HG03066 (cell line): Measurements from ENCODE around the gene IVD.

Source experiments
- ATAC-seq: cut with Tn5 transposase; IDR thresholded peaks from one replicate; pipeline ENCODE4 v1.9.1; 2021; ENCODE audit warnings: low read depth; ENCODE audit not compliant: unreplicated experiment

Gene IVD

GRCh38 chr15:40436892-40437751, 31.5 kb downstream of the IVD start:
- no peak for ATAC-seq

GRCh38 chr15:40437752-40438687, 32.4 kb downstream of the IVD start:
- ATAC-seq = no peak

- ATAC-seq = no peak
These were observed 33.1 kb downstream of the IVD start for GRCh38 chr15:40438712-40439111.

GRCh38 chr15:40439461-40439959, 33.9 kb downstream of the IVD start:
- no peak for ATAC-seq

GRCh38 chr15:40439960-40440742, 34.6 kb downstream of the IVD start:
- no peak for ATAC-seq

GRCh38 chr15:40440743-40441564, 35.4 kb downstream of the IVD start, which contains the start of gene BAHD1:
Gene BAHD1 (plus strand): TSS chr15:40440953. CDS start chr15:40458465, 17,512 bp downstream.
- ATAC-seq = peak; percentile 86

GRCh38 chr15:40441565-40442531, 36.3 kb downstream of the IVD start:
- ATAC-seq = no peak

- no peak for ATAC-seq
These were observed 37.7 kb downstream of the IVD start for GRCh38 chr15:40443255-40443654.

- ATAC-seq = no peak
These were observed 38.3 kb downstream of the IVD start for GRCh38 chr15:40443846-40444245.

- no peak for ATAC-seq
These were observed 39.1 kb downstream of the IVD start for GRCh38 chr15:40444736-40445135.

GRCh38 chr15:40445421-40445922, 39.9 kb downstream of the IVD start:
- no peak for ATAC-seq

- no peak for ATAC-seq
These were observed 40.5 kb downstream of the IVD start for GRCh38 chr15:40446144-40446543.

- no peak for ATAC-seq
These were observed 42.8 kb downstream of the IVD start for GRCh38 chr15:40448354-40448753.

GRCh38 chr15:40449275-40449674, 43.7 kb downstream of the IVD start:
- ATAC-seq = no peak

GRCh38 chr15:40450047-40450446, 44.5 kb downstream of the IVD start:
- ATAC-seq = no peak

GRCh38 chr15:40451527-40452158, 46.0 kb downstream of the IVD start:
- ATAC-seq = no peak

GRCh38 chr15:40452296-40453090, 46.9 kb downstream of the IVD start:
- no peak for ATAC-seq
